Adrenal gland (tissue), 5 donors: ENCODE measurements around the gene ADGRA3.

Experiments used
- POLR2A ChIP-seq, 2 donors: fragments of 450-650 bp; IDR thresholded peaks; one replicate each; pipeline ENCODE4 v1.6.1; 2017; ENCODE audit warnings: antibody characterized with exemption in 2 of 2, mild to moderate bottlenecking in 2 of 2, moderate library complexity in 1 of 2
- TF ChIP-seq, protein P1 (sequence below), 6 experiments: fragments of 450-650 bp in 4 of 6; fragments of 200-600 bp in 2 of 6; sonication (generic) in 1 of 6; IDR thresholded peaks; 1 replicate in 5 of 6; 2 replicates in 1 of 6; pipeline versions ENCODE4 v1.5.1 to v1.8.0; 2016 to 2021; ENCODE audit warnings: antibody characterized with exemption in 6 of 6, mild to moderate bottlenecking in 2 of 6, moderate library complexity in 1 of 6
- donor health status: DM: no; HTN: no; CAD: no.

- TF ChIP-seq, protein P1, sequence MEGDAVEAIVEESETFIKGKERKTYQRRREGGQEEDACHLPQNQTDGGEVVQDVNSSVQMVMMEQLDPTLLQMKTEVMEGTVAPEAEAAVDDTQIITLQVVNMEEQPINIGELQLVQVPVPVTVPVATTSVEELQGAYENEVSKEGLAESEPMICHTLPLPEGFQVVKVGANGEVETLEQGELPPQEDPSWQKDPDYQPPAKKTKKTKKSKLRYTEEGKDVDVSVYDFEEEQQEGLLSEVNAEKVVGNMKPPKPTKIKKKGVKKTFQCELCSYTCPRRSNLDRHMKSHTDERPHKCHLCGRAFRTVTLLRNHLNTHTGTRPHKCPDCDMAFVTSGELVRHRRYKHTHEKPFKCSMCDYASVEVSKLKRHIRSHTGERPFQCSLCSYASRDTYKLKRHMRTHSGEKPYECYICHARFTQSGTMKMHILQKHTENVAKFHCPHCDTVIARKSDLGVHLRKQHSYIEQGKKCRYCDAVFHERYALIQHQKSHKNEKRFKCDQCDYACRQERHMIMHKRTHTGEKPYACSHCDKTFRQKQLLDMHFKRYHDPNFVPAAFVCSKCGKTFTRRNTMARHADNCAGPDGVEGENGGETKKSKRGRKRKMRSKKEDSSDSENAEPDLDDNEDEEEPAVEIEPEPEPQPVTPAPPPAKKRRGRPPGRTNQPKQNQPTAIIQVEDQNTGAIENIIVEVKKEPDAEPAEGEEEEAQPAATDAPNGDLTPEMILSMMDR (IDR thresholded peaks at IDR 0.05), result no peak
- no peak for TF ChIP-seq POLR2A (IDR thresholded peaks at IDR 0.05)
Observed at GRCh38 chr4:22473268-22473667, 42.6 kb downstream of the ADGRA3 start.
